BLaER1 treated with 17β-estradiol and CSF1 and Interleukin-3, amounts not matched to agents 10 nM and 100 nM (cell line): ENCODE results near the gene HDAC10.

Source experiments
- H3K27ac ChIP-seq, 11 experiments: shearing (Covaris generic); formaldehyde crosslinking; 2 replicates each; pipeline ENCODE4 v1.8.1; 2022
- H3K27me3 ChIP-seq, 11 experiments: shearing (Covaris generic); formaldehyde crosslinking; 2 replicates each; pipeline ENCODE4 v1.8.1; 2022
- H3K36me3 ChIP-seq, 11 experiments: shearing (Covaris generic); formaldehyde crosslinking; 2 replicates each; pipeline ENCODE4 v1.8.1; 2022
- H3K4me1 ChIP-seq, 10 experiments: shearing (Covaris generic); formaldehyde crosslinking; 2 replicates each; pipeline ENCODE4 v1.8.1; 2022
- H3K4me2 ChIP-seq, 11 experiments: shearing (Covaris generic); formaldehyde crosslinking; 2 replicates each; pipeline ENCODE4 v1.8.1; 2022
- H3K4me3 ChIP-seq, 10 experiments: shearing (Covaris generic); formaldehyde crosslinking; 2 replicates each; pipeline ENCODE4 v1.8.1; 2022
- H3K9ac ChIP-seq, 11 experiments: shearing (Covaris generic); formaldehyde crosslinking; 2 replicates each; pipeline ENCODE4 v1.8.1; 2022
- H3K9me3 ChIP-seq, 11 experiments: shearing (Covaris generic); formaldehyde crosslinking; replicated peaks in 1 of 11; 2 replicates each; pipeline ENCODE4 v1.8.1; 2022
- H4K20me1 ChIP-seq, 11 experiments: shearing (Covaris generic); formaldehyde crosslinking; 2 replicates each; pipeline ENCODE4 v1.8.1; 2022
- Cebpa-rat ChIP-seq, 11 experiments: shearing (Covaris generic); IDR thresholded peaks; 2 replicates each; pipeline ENCODE4 v1.8.1; 2022

Gene HDAC10

DNA sequence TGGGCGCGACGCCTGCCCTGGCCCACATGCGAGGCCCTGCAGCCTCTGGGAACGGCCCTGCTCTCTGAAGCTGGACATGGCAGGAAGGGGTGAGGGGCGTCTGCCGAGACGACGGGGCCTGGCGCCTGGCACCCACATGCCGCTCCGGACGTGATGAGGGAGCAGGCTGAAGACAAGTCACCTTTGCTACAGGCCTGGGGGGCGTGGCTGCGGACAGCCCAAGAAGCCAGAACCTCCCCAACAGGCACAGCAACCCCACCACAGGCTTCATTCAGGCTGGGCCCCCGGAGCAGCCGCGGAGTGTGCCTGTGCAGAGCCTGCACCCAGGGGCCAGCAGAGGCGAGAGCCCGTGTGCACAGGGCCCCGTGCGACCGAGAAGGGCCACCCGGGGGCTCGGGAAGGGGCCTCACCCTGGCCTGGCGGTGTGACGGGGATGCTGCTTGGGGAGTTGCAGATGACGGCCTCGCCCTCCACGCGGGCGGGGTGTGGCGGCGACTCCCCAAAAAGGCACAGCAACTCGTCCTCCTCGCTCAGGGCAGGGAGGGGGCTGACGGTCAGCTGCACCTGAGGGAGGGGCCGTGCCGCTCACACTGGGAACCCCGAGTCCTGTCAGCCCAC is 35.7 kb upstream of the HDAC10 start:
- no peak overlapping the region for H3K4me3 ChIP-seq
- no peak for TF ChIP-seq Cebpa-rat (IDR thresholded peaks at IDR 0.05)
- H3K27me3 ChIP-seq: no peaks in the 10 kb centered on the region
- H3K9me3 ChIP-seq: no peaks in the 10 kb centered on the region
- no peak overlapping the region for H3K27ac ChIP-seq
- no peak overlapping the region for H3K4me2 ChIP-seq
- H3K36me3 ChIP-seq: peaks cover 85 to 95% (median 91%) of the 10 kb centered on the region in 11 experiments
- H3K4me1 ChIP-seq: peaks cover 4 to 17% (median 14%) of the 10 kb centered on the region in 10 experiments
- no peak overlapping the region for H3K9ac ChIP-seq
- H4K20me1 ChIP-seq: peaks cover 71 to 98% (median 85%) of the 10 kb centered on the region in 11 experiments

DNA sequence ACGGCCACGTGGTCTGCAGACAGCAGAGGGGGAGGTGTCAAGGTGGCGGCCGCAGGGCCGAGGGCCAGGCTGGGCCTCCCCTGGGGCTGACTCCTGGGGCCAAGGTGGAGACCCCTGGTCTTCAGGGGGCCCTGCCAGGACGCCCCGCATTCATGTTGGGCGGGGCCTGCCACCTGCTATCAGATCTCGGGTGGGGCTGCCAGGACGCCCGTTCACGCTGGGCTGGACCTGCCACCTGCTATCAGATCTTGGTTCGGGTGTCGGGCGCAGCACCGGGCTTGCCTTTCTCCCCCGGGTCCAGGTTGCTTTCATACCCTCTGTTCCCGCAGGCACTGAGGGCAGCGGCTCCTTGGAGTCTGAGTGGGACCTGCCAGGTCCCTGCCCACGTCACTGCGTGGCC is 35.2 kb upstream of the HDAC10 start:
- Histone ChIP-seq H4K20me1 (peaks cover 66 to 98% (median 85%) of the 10 kb centered on the region in 11 experiments), H3K9ac (no peak overlapping the region), H3K9me3 (no peaks in the 10 kb centered on the region), H3K4me2 (no peak overlapping the region), H3K36me3 (peaks cover 87 to 95% (median 92%) of the 10 kb centered on the region in 11 experiments), H3K4me3 (no peak overlapping the region), H3K27me3 (no peaks in the 10 kb centered on the region), H3K4me1 (peaks cover 0 to 11% (median 9%) of the 10 kb centered on the region in 10 experiments; a peak in 17 of 20 replicates), H3K27ac (no peak overlapping the region)
- no peak for TF ChIP-seq Cebpa-rat (IDR thresholded peaks at IDR 0.05)

DNA sequence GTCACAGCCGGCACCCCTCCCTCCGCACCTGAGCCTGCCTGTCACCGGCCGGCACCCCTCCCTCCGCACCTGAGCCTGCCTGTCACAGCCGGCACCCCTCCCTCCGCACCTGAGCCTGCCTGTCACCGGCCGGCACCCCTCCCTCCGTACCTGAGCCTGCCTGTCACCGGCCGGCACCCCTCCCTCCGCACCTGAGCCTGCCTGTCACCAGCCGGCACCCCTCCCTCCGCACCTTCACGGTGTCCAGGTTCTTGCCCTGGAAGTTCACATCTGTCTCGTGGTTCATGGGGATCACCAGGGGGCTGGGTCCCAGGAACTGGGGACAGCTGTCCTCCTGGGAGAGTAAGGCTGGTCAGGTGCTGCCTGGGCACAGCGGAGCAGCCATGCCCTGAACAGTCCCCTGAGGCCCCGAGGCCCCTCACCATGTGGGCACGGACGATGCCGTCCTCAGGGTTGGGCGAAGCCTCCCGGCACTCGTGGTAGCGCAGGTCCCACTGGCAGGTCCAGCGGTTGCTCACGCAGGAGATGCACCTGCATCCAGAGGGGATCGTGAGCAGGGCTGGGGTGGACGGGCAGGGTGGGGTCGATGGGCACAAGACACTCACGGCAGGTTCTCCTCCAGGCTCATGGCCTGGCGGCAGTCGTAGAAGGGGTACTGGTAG is 34.6 kb upstream of the HDAC10 start:
- TF ChIP-seq Cebpa-rat (IDR thresholded peaks at IDR 0.05): no peak
- Histone ChIP-seq H3K4me1 (peaks cover 0 to 6% (median 3%) of the 10 kb centered on the region in 10 experiments; a peak in 13 of 20 replicates), H3K9me3 (no peaks in the 10 kb centered on the region), H3K4me3 (no peak overlapping the region), H4K20me1 (peaks cover 60 to 98% (median 85%) of the 10 kb centered on the region in 11 experiments), H3K4me2 (no peak overlapping the region), H3K27ac (no peak overlapping the region), H3K36me3 (peaks cover 88 to 95% (median 92%) of the 10 kb centered on the region in 11 experiments), H3K27me3 (no peaks in the 10 kb centered on the region), H3K9ac (no peak overlapping the region)

DNA sequence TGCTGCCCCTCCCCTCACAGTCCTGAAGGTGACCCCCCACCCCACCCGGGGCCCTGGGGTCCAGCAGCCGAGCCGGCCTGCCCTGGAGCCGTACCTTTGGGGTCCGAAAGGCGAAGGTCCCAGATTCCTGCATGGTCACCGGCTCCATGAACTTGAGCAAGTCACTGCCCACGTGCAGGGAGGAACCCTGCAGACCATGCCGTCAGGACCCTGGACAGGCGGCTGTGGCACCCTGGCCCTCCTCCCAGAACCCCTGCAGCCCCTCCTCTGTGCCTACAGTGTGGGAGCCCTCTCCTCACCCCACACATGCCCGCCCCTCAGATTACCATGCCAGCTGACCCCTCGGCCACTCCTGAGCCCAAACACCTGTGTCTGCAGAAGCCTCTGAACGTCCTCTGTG is 33.4 kb upstream of the HDAC10 start:
- no peak for TF ChIP-seq Cebpa-rat (IDR thresholded peaks at IDR 0.05)
- H3K9me3 ChIP-seq: no peaks in the 10 kb centered on the region

DNA sequence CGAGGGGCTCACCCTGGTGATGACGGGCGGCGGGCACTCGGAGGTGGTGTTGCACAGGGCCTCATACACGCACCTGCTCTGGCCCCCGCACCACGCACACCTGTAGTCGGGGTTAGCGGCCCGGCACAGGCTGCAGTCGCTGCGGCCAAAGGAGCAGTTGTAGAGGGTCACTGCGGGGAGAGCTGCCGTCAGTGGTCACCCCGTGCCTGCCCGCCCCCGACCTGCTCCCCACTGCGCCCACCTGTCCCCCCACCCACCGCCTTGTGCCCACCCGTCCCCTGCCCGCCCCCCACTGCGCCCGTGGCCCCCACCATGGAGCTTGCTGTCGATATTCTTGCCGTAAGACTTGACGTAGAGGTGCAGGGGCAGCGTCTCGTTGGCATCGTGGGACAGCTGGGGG is 32.8 kb upstream of the HDAC10 start:
- Histone ChIP-seq H3K4me3 (no peak overlapping the region), H4K20me1 (peaks cover 53 to 98% (median 79%) of the 10 kb centered on the region in 11 experiments), H3K36me3 (peaks cover 86 to 95% (median 91%) of the 10 kb centered on the region in 11 experiments), H3K27me3 (no peaks in the 10 kb centered on the region), H3K9ac (no peak overlapping the region), H3K9me3 (no peaks in the 10 kb centered on the region), H3K4me2 (no peak overlapping the region), H3K27ac (no peak overlapping the region), H3K4me1 (no peaks in the 10 kb centered on the region)
- TF ChIP-seq Cebpa-rat (IDR thresholded peaks at IDR 0.05): no peak

More for the DNA sequence above, 33.4 kb upstream of the HDAC10 start:
- peaks cover 55 to 98% (median 79%) of the 10 kb centered on the region in 11 experiments for H4K20me1 ChIP-seq
- H3K27ac ChIP-seq: no peak overlapping the region
- peaks cover 86 to 95% (median 91%) of the 10 kb centered on the region in 11 experiments for H3K36me3 ChIP-seq
- H3K9ac ChIP-seq: no peak overlapping the region
- no peaks in the 10 kb centered on the region for H3K4me1 ChIP-seq
- no peak overlapping the region for H3K4me2 ChIP-seq
- H3K4me3 ChIP-seq: no peak overlapping the region
- H3K27me3 ChIP-seq: no peaks in the 10 kb centered on the region

DNA sequence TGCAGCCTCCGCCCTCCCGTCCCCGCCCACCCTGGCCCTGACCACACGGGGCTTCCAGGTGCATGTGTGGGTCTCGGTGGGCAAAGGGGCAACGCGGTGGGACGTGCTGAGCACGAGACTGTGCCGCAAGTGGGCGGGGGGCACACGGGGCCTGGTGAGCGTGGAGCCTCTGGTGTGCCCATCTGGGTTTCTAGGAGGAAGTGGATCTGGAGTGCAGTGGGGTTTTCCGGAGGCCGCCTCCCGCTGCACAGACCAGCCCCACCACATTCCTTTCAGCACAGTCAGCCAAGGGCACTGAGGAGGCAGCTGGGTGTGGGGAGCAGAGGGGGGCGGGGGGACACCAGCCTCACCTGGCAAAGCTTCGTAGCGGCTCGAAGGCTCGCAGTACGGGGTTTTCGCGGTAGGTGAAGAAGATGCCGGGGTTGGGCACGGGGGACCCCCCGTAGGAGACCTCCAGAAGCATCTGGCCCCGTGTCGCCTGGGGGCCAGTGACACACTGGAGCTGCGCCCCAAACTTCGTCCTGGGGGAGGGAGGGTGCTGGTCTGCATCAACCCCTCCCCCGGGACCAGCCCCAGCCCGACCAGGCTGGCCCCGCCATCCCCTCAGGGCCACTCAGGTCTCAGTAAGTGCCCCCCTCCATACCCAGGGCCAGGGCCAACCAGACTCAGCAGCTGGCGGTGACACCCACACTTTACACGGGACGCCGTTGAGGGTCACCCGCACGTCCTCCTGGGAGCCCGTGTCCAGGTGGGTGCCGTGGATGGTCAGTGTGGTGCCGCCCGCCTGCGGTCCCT is 31.5 kb upstream of the HDAC10 start:
- H3K4me1 ChIP-seq: no peaks in the 10 kb centered on the region
- no peak overlapping the region for H3K4me2 ChIP-seq
- no peak overlapping the region for H3K27ac ChIP-seq
- no peaks in the 10 kb centered on the region for H3K27me3 ChIP-seq
- H3K9me3 ChIP-seq: no peaks in the 10 kb centered on the region
- H3K36me3 ChIP-seq: peaks cover 86 to 95% (median 91%) of the 10 kb centered on the region in 11 experiments
- no peak overlapping the region for H3K9ac ChIP-seq
- H4K20me1 ChIP-seq: peaks cover 51 to 98% (median 78%) of the 10 kb centered on the region in 11 experiments
- no peak for TF ChIP-seq Cebpa-rat (IDR thresholded peaks at IDR 0.05)
- H3K4me3 ChIP-seq: no peak overlapping the region

DNA sequence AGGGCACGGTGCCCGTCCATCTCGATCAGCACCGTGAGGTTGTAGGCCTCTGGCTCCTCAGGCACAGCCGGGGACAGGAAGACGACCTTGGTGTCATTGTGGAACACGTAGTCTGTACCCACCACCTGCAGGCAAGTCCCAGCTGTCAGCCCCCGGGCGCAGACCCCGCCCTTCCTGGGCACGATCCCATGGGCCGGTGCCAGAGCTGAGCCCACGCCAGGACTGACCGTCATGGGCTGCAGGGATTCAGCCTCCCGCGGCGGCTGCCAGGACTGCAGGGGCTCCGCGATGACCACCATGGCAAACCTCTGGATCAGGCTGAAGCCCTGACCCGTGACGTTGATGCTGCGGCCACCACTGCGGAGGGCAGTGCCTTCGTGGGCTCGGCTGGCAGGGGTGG is 30.9 kb upstream of the HDAC10 start:
- Histone ChIP-seq H3K4me2 (no peak overlapping the region), H4K20me1 (peaks cover 51 to 98% (median 78%) of the 10 kb centered on the region in 11 experiments), H3K4me1 (no peaks in the 10 kb centered on the region), H3K4me3 (no peak overlapping the region), H3K27me3 (no peaks in the 10 kb centered on the region), H3K36me3 (peaks cover 86 to 95% (median 90%) of the 10 kb centered on the region in 11 experiments), H3K9ac (no peak overlapping the region), H3K27ac (no peak overlapping the region), H3K9me3 (no peaks in the 10 kb centered on the region)
- no peak for TF ChIP-seq Cebpa-rat (IDR thresholded peaks at IDR 0.05)

DNA sequence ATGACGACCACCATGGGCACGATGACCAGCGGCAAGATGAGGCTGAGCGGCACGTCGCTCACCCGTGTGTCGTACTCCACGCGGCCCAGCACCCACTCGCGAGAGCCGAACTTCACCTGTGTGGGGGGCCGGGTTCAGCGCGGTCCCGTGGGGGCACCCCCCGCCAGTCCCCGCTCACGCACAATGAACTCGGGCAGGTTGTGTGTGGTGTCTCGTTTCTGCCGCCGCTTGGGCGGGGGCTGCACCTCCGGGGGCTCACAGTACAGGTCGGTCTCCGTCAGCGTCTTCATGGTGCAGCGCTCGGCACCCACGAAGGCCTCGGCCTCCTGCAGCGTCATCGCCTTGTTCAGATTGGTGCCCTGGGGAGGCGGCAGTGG is 30.3 kb upstream of the HDAC10 start:
- H3K4me3 ChIP-seq: no peak overlapping the region
- TF ChIP-seq Cebpa-rat (IDR thresholded peaks at IDR 0.05): no peak
- peaks cover 51 to 98% (median 78%) of the 10 kb centered on the region in 11 experiments for H4K20me1 ChIP-seq
- H3K36me3 ChIP-seq: peaks cover 84 to 95% (median 90%) of the 10 kb centered on the region in 11 experiments
- H3K27me3 ChIP-seq: no peaks in the 10 kb centered on the region
- H3K4me1 ChIP-seq: peaks cover 0 to 5% (median 0%) of the 10 kb centered on the region in 10 experiments; a peak in 1 of 20 replicates
- 0 out of 22 replicates have a peak, but pooled peaks cover 0 to under 1% (median 0%) of the 10 kb centered on the region in 11 experiments for H3K9me3 ChIP-seq
- H3K4me2 ChIP-seq: no peak overlapping the region
- no peak overlapping the region for H3K9ac ChIP-seq
- H3K27ac ChIP-seq: no peak overlapping the region
